Activated CD8-positive, alpha-beta T cell treated with anti-CD3 and anti-CD28 coated beads for 36 hours (primary cell): ENCODE data around the gene HRAS. TPM values are rescaled to one million over a fixed set of nuclear protein-coding genes. Genes with fewer than 3 reads are reported as not detected.

Experiments used
- ATAC-seq: fragments of 200-7000 bp; cut with Tn5 transposase; one replicate; pipeline ENCODE4 v1.10.0; 2021; ENCODE audit warnings: mild to moderate bottlenecking, moderate library complexity
- CTCF ChIA-PET: fragments of 350-600 bp; sonication (Branson Sonifier 250); formaldehyde crosslinking; loops from one replicate; lab custom pipeline; 2021; ENCODE audit warnings: antibody characterized with exemption; lab: Charles Lee
- POLR2A ChIA-PET: fragments of 350-600 bp; sonication (Branson Sonifier 250); formaldehyde crosslinking; loops from one replicate; lab custom pipeline; 2021; ENCODE audit warnings: antibody characterized with exemption; lab: Charles Lee
- DNase-seq: peaks from one replicate; pipeline ENCODE4 v3.0.0-alpha.2; 2020
- H3K27ac Mint-ChIP-seq: one replicate; pipeline ENCODE4 v1.8.0; 2021; ENCODE audit warnings: mild to moderate bottlenecking, mixed read lengths
- H3K27me3 Mint-ChIP-seq: one replicate; pipeline ENCODE4 v1.8.0; 2021; ENCODE audit warnings: mixed read lengths
- H3K36me3 Mint-ChIP-seq: one replicate; pipeline ENCODE4 v1.8.0; 2021; ENCODE audit warnings: low read depth, mixed read lengths
- H3K4me1 Mint-ChIP-seq: one replicate; pipeline ENCODE4 v1.8.0; 2021; ENCODE audit warnings: low read depth, mixed read lengths
- H3K4me3 Mint-ChIP-seq: one replicate; pipeline ENCODE4 v1.8.0; 2021; ENCODE audit warnings: mild to moderate bottlenecking, moderate library complexity, mixed read lengths
- H3K9me3 Mint-ChIP-seq: one replicate; pipeline ENCODE4 v1.8.0; 2021; ENCODE audit warnings: mixed read lengths
- intact Hi-C: fragments of 100-400 bp; cut with micrococcal nuclease; formaldehyde crosslinking; loops from one replicate; pipeline ENCODE4 v1.10.0; 2022
- total RNA-seq, 2 experiments: library from RNA; stranded (reverse); gene quantifications; one replicate each; pipeline ENCODE4 v1.2.3, GENCODE V29; 2021
- TF ChIP-seq, protein P1 (sequence below): fragments of 200-600 bp; IDR thresholded peaks from one replicate; pipeline ENCODE4 v1.8.0; 2022; ENCODE audit warnings: antibody characterized with exemption, mild to moderate bottlenecking

HRAS gene
- total RNA-seq, 2 experiments from 2014 or later: 30.4 to 34.6 TPM

DNA sequence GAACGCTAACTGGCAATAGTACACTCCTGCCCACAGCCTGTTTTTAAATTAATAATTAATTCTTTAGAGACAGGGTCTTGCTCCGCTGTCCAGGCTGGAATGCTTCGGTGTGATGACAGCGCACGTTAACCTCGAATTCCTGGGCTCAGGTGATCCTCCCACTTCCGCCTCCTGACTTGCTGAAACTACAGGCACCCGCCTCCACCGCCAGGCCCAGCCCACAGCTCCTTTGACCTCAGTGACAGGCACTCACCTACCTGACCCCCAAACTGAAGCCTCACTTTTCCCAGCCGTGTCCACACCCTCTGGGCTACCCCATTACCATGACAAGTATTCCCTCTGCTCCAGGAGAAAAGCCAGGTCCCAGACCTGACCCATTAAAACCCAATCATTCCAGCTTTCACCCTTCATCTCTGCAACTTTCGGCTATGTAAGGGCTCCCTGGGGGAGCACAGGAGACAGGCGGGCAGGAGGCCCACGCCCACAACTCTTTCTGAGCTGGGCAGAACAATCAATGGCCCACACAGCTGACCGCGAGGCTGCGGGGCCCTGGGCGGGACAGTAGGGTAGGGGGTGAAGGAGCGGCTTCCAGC lies 24.4 kb upstream of the HRAS start:
- intact Hi-C loops: loop anchor here (5.0 kb wide), 1 partner anchor 167 kb away; no protein-coding TSS in a partner anchor
- H3K4me3 Mint-ChIP-seq: peak overlapping the region; percentile 89
- DNase-seq (no peak), ATAC-seq (no peak)
- ChIA-PET CTCF (interaction anchor here (0.7 to 1.2 kb wide), 2 partner anchors 162 to 163 kb away, joined by 3 to 5 read pairs; no protein-coding TSS in a partner anchor), POLR2A (interaction anchor here (0.6 to 1.9 kb wide), 4 partner anchors 16 to 53 kb away, joined by 3 to 10 read pairs (median 4); partner anchors contain the start of genes HRAS and LRRC56)
- peaks cover 8% of the 10 kb centered on the region for H3K36me3 Mint-ChIP-seq
- peak overlapping the region; percentile 24 for H3K27ac Mint-ChIP-seq
- H3K4me1 Mint-ChIP-seq: peaks cover 11% of the 10 kb centered on the region
- peaks cover 2% of the 10 kb centered on the region for H3K27me3 Mint-ChIP-seq
- TF ChIP-seq, protein P1, sequence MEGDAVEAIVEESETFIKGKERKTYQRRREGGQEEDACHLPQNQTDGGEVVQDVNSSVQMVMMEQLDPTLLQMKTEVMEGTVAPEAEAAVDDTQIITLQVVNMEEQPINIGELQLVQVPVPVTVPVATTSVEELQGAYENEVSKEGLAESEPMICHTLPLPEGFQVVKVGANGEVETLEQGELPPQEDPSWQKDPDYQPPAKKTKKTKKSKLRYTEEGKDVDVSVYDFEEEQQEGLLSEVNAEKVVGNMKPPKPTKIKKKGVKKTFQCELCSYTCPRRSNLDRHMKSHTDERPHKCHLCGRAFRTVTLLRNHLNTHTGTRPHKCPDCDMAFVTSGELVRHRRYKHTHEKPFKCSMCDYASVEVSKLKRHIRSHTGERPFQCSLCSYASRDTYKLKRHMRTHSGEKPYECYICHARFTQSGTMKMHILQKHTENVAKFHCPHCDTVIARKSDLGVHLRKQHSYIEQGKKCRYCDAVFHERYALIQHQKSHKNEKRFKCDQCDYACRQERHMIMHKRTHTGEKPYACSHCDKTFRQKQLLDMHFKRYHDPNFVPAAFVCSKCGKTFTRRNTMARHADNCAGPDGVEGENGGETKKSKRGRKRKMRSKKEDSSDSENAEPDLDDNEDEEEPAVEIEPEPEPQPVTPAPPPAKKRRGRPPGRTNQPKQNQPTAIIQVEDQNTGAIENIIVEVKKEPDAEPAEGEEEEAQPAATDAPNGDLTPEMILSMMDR: no peak
- H3K9me3 Mint-ChIP-seq: no peaks in the 10 kb centered on the region

DNA sequence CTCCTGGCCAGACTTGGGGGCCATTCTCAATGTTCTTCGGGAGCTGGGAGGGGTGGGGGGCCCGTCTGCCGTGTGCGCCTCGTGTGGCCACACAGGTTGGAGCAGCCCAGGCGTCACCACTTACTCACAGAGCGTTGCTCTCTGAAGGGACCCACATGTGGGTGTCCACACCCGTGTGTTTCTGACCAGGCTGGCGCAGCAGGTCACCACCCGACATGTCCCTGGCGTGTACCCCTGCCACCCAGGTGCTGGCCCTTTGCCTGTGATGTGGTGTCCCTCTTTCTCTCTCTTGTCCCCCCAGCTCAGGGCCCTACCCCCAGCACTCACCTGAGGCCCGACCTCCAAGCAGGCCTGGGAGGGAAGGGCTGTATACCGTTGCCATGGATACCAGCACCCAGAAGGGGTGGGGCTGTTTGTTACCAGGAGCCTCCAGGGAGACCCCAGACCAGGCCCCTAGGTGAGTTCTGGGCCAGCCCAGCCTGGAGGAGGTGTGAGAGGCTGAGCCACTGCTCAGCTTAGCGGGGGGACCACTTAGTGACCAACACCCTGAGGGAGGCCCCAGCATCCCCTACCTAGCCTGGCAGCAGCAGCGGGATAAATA lies 23.7 kb upstream of the HRAS start:
- no peak overlapping the region for H3K4me3 Mint-ChIP-seq
- peaks cover 11% of the 10 kb centered on the region for H3K4me1 Mint-ChIP-seq
- intact Hi-C loops: loop anchor here (5.0 kb wide), 1 partner anchor 168 kb away; no protein-coding TSS in a partner anchor
- DNase-seq (no peak), ATAC-seq (no peak)
- no peaks in the 10 kb centered on the region for H3K9me3 Mint-ChIP-seq
- TF ChIP-seq, protein P1: no peak
- ChIA-PET CTCF (interaction anchor here (1.2 kb wide), 1 partner anchor 164 kb away, joined by 5 read pairs; no protein-coding TSS in a partner anchor), POLR2A (interaction anchor here (1.6 to 1.9 kb wide), 2 partner anchors 23 to 54 kb away, joined by 4 to 10 read pairs; partner anchors contain the start of genes HRAS and LRRC56)
- H3K27ac Mint-ChIP-seq: no peak overlapping the region
- H3K27me3 Mint-ChIP-seq: peaks cover 2% of the 10 kb centered on the region
- H3K36me3 Mint-ChIP-seq: peaks cover 5% of the 10 kb centered on the region

DNA sequence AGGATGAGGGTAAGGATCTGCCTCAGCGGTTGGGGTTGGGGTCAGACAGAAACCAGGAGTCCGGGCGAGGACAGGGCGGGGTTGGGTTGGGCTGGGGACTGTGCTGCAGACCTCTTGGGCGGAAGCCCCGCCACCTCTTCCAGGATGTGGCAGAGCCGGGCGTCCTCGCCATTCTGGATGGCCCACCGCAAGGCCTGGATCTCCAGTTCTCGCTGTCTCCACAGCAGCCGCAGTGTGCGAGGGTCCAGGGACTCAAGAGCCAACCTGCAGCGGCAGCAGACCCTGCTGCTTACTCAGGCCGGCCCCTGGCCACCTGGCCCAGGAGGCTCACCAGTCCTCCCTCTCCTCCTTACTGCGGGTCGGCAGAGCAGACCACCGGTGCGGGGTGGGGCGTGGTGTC lies 23.1 kb upstream of the HRAS start:
- Mint-ChIP-seq H3K36me3 (peaks cover 1% of the 10 kb centered on the region), H3K27ac (no peak overlapping the region), H3K9me3 (no peaks in the 10 kb centered on the region), H3K27me3 (peaks cover 2% of the 10 kb centered on the region), H3K4me1 (peaks cover 11% of the 10 kb centered on the region), H3K4me3 (no peak overlapping the region)
- ChIA-PET POLR2A (interaction anchor here (1.9 kb wide), 1 partner anchor 22 kb away, joined by 10 read pairs; the partner anchor contains the start of genes HRAS and LRRC56), CTCF (no interaction called here)
- TF ChIP-seq, protein P1: no peak
- ATAC-seq: no peak
- no peak for DNase-seq
- intact Hi-C loops: loop anchor here (5.0 kb wide), 1 partner anchor 169 kb away; no protein-coding TSS in a partner anchor

DNA sequence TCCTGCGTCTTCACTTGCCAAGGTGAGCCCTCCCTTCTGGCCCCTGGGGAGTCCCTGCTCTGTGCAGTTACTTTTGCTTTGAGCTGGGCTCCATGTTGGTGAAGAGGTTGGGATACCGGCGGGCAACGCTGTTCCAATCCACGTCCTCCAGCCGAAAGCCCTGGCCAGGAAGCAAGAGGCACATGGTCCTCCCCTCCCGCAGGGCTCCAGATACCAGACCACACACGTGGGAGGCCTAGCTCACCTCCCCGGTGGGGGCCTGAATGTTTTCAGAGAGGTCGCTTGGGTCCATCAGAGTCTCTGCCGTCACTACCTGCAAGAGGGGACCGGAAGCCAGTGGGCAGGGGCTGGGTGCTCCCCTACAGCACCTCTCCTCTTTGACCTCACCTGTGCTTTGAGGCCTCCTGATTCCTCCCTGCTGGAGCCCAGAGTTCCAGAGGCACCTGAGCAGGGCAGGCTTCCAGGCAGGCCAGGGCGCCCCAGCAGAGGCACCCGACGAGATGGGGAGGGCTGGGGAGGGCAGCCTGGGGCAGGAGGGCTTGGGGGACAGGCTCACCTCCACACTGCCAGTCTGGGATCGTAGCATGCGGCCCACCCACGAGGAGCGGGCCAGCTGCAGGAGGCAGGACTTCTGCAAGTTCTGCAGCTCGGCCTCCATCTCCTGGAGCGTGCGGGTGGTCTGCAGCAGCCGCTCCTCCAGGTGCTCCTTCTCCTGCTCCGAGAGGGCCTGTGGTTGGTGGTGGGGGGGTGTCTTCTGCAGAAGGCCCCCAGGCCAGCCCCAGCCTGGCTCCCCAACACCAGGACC lies 22.2 kb upstream of the HRAS start:
- CTCF ChIA-PET: interaction anchor here (1.0 to 4.2 kb wide), 3 partner anchors 22 to 166 kb away, joined by 3 to 73 read pairs (median 4); no protein-coding TSS in a partner anchor
- no peak for DNase-seq
- H3K4me3 Mint-ChIP-seq: no peak overlapping the region
- POLR2A ChIA-PET: interaction anchor here (0.6 kb wide), 2 partner anchors 39 to 55 kb away, joined by 3 read pairs; no protein-coding TSS in a partner anchor
- H3K9me3 Mint-ChIP-seq: no peaks in the 10 kb centered on the region
- H3K36me3 Mint-ChIP-seq: no peaks in the 10 kb centered on the region
- TF ChIP-seq, protein P1: no peak
- no peak for ATAC-seq
- no peak overlapping the region for H3K27ac Mint-ChIP-seq
- H3K27me3 Mint-ChIP-seq: peaks cover 2% of the 10 kb centered on the region
- intact Hi-C loops: loop anchor here (5.0 kb wide), 1 partner anchor 170 kb away; no protein-coding TSS in a partner anchor
- peaks cover 11% of the 10 kb centered on the region for H3K4me1 Mint-ChIP-seq
